ENCODE results near the gene RTEL1.

RTEL1 gene

DNA sequence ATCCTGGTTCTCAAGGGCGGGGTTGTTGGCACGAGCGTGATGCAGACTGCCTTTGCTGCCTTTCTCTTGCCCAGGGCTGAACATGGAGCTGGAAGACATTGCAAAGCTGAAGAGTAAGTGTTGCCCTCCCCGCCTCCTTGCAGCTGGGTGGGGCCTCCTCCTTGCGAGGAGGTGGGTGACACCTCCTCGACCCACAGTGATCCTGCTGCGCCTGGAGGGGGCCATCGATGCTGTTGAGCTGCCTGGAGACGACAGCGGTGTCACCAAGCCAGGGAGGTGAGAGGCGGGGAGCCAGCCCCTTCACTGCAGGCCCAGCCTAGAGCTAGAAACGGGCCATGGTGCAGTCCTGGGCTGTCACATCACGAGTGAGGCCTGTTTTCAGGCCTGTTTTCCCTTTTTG is 20.0 kb downstream of the RTEL1 start:
- DNase-seq (ENCODE audit: low read depth), result no peak
- TF ChIP-seq, protein P1, sequence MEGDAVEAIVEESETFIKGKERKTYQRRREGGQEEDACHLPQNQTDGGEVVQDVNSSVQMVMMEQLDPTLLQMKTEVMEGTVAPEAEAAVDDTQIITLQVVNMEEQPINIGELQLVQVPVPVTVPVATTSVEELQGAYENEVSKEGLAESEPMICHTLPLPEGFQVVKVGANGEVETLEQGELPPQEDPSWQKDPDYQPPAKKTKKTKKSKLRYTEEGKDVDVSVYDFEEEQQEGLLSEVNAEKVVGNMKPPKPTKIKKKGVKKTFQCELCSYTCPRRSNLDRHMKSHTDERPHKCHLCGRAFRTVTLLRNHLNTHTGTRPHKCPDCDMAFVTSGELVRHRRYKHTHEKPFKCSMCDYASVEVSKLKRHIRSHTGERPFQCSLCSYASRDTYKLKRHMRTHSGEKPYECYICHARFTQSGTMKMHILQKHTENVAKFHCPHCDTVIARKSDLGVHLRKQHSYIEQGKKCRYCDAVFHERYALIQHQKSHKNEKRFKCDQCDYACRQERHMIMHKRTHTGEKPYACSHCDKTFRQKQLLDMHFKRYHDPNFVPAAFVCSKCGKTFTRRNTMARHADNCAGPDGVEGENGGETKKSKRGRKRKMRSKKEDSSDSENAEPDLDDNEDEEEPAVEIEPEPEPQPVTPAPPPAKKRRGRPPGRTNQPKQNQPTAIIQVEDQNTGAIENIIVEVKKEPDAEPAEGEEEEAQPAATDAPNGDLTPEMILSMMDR (IDR thresholded peaks at IDR 0.05; ENCODE audit: low read depth, low read length, missing control alignments), result no peak
- in situ Hi-C loops (cut with HindIII; ENCODE audit: low sequenced_read_pairs), result no loop called here
- no peak overlapping the region for H3K4me3 ChIP-seq (ENCODE audit: low read depth, low read length)

DNA sequence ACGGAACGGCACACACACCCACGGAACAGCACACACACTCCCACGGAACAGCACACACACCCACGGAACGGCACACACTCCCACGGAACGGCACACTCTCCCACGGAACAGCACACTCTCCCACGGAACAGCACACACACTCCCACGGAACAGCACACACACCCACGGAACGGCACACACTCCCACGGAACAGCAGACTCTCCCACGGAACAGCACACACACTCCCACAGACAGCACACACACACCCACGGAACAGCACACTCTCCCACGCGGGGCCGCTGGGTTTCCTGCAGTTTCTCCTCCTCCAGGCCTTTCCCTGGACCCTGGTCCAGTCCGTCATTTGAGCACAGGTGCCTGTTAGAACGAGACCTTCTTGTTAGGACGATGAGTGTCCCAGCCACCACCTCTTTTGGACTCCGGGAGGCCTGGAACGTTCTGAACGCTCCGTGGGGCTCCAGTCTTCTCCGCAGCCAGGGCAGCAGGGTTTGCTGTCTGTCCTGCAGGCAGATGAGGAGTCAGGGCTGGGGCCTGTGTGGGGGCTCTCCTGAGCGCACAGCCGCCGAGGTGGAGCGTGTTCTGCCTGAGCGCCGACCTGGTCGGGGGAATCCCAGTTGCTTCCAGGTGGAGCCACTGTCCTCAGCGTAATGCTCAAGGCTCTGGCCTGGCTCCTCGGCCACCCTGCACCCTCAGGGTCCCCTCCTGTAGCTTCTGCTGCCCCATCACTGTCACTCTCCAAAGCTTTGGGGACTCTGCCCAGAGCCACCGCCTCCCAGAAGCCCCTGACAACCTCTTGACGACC is 20.8 kb downstream of the RTEL1 start:
- TF ChIP-seq, protein P1 (IDR thresholded peaks at IDR 0.05; ENCODE audit: low read depth, low read length, missing control alignments), result no peak
- DNase-seq (ENCODE audit: low read depth), result no peak
- in situ Hi-C loops (cut with HindIII; ENCODE audit: low sequenced_read_pairs), result no loop called here
- H3K4me3 ChIP-seq (ENCODE audit: low read depth, low read length), result no peak overlapping the region

DNA sequence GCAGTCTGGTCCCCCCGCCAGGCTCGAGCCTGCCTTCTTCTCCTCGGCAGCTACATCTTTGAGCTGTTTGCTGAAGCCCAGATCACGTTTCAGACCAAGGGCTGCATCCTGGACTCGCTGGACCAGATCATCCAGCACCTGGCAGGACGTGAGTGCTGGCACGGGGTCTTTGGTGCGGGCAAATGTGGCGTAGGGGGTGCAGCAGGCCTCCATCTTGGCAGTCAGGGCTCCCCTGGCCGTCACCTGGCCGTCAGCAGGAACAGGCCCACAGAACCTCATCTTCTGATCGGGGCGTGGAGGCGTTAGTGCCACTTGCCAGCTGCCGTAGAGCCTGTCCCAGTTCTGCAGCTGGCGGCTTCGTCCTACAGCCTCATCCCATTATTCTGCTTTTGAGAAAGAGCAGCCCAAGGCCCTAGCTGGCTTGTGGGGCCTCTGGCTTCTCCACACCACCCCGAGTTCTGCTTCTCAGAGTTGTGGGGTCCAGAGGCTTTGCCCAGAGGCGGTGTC is 21.7 kb downstream of the RTEL1 start:
- in situ Hi-C loops (cut with HindIII; ENCODE audit: low sequenced_read_pairs), result no loop called here
- DNase-seq (ENCODE audit: low read depth), result no peak
- TF ChIP-seq, protein P1 (IDR thresholded peaks at IDR 0.05; ENCODE audit: low read depth, low read length, missing control alignments), result no peak
- no peak overlapping the region for H3K4me3 ChIP-seq (ENCODE audit: low read depth, low read length)

DNA sequence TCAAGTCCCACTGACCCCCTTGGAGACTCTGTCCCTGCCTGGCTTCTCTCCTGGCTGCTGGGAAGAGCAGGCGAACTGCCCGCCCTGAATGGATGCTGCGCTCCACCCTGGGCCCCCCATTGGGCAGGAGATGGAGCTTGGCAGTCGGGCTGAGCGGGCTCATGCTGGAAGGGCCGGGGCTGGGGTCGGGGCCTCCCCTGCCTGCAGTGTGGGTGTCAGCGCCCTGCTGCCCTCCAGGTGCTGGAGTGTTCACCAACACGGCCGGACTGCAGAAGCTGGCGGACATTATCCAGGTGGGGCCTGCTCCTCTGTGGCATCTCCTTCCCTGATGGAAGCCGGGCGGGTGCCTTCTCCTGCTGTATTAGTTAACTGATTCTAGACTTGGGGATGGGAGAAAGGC is 22.3 kb downstream of the RTEL1 start:
- in situ Hi-C loops (cut with HindIII; ENCODE audit: low sequenced_read_pairs), result no loop called here
- no peak overlapping the region for H3K4me3 ChIP-seq (ENCODE audit: low read depth, low read length)
- TF ChIP-seq, protein P1 (IDR thresholded peaks at IDR 0.05; ENCODE audit: low read depth, low read length, missing control alignments), result no peak
- DNase-seq (ENCODE audit: low read depth), result no peak

DNA sequence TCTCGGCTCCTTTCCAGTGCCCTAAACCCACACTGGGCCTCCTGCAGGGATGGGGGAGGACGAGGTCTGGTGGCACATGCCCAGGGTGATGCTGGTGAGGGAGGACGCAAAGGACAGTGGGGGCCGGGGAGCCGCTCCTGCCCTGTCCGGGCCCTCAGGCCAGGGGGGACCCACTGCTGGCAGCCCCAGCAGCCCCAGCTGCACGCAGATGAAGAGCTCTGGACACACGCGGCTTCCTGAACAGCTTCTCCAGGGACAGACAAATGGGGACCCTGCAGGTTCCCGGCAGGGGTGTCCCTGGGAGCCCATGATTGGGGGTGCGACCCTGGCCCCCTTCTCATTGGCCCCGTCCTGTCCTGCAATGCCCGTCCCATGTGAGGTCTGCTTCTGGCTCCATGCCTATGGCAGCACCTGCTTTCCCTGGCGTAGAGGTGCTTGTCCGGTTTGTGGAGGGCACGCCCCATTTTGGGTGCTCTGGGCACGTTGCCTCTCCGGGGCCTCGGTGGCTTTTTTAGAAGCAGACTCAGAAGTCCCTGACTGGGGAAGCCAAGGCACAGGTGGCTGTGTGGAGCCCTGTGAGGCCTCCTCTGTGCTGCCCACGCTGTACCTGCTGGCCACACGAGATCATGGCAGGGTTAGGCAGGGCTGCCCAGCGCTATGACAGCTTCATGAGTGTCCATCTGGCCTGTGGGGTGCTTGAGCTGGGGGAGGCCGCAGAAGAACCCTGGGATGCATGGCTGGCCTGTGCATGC is 22.9 kb downstream of the RTEL1 start:
- no peak overlapping the region for H3K4me3 ChIP-seq (ENCODE audit: low read depth, low read length)
- TF ChIP-seq, protein P1 (IDR thresholded peaks at IDR 0.05; ENCODE audit: low read depth, low read length, missing control alignments), result no peak
- in situ Hi-C loops (cut with HindIII; ENCODE audit: low sequenced_read_pairs), result no loop called here
- no peak for DNase-seq (ENCODE audit: low read depth)

DNA sequence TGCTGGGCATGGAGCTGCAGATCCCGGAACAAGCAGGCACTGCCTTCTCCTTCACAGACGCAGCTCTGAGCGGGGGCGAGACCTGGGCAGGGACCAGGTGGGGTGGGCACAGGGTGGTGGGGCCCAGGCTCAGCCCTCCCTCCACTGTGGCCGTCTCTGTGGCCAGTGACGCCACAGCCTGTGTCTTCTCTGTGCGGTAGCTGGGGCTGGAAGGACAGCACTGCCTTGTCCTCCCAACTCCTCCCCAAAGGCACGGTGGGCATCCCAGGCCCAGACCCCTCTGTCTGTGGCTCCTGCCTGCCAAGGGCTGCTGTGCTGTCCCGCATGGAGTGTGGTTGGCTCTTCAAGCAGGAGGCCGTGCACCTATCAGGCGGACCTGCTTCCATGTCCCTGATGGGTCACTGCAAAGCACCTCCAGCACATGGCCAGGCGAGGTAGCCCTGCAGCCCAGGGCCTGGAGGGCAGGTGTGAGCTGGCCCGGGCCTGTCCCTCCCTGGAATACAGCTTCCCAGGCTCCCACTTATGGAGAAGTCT is 23.6 kb downstream of the RTEL1 start:
- TF ChIP-seq, protein P1 (IDR thresholded peaks at IDR 0.05; ENCODE audit: low read depth, low read length, missing control alignments), result no peak
- in situ Hi-C loops (cut with HindIII; ENCODE audit: low sequenced_read_pairs), result no loop called here
- DNase-seq (ENCODE audit: low read depth), result no peak
- no peak overlapping the region for H3K4me3 ChIP-seq (ENCODE audit: low read depth, low read length)

Measured in astrocyte of the cerebellum (primary cell).